GM13977 (cell line): Measurements from ENCODE around the gene FFAR2.
A peak's percentile ranks its signal among the peaks of the same experiment; 100 is the strongest.

Experiments used
- DNase-seq: peaks from one replicate; pipeline ENCODE4 v3.0.0; 2012; ENCODE audit warnings: low spot score
- in situ Hi-C: fragments of 300-500 bp; cut with MboI; formaldehyde crosslinking; loops from one replicate; pipeline ENCODE4 v1.12.0; 2022; ENCODE audit warnings: low sequenced_read_pairs, low pct_unique_long_range_greater_than_20kb, mixed read lengths, inconsistent platforms; ENCODE audit not compliant: unreplicated experiment
- TF ChIP-seq, protein P1 (sequence below): IDR thresholded peaks from 2 replicates; pipeline ENCODE4 v1.5.1; 2012; ENCODE audit warnings: mild to moderate bottlenecking, control low read depth; ENCODE audit not compliant: insufficient read depth; ENCODE audit errors: extremely low read depth, missing control alignments

FFAR2 gene

DNA sequence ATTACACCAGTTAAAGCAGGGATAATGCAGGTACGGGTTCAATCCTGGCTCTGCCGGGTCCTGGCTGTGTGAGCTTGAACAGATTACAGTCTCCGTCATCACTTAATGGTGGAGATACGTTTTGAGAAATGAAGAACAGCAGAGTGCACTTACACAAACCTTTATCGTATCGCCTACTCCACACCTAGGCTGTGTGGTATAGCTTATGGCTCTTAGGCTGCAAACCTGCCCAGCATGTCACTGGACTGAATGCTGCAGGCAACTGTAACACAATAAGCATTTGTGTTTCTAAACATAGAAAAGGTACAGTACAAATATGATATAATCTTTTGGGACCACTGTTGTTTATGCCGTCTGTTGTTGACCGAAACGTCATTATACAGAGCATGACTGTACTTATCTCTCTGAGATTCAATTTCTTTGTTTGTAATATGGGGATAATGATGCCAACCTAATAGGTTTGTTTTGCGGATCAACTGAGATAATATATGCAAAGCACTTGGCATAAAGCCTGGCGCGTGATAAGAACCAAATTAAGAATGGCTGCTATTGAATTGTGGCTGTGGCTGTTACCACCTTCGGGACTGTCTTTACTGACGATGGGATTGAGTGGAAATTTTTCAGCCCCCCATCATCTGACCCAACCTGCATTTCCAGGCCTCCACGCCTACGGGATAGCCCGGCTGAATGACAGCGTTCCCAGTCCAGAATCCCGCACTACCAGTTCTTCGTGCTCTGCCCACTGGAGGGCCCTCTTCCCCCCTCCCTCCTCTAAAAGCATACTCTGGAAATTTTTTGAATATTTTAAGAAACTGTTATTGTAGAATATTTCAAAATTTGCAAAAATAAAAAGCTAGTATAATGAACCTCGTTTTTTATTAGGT lies 31.0 kb downstream of the FFAR2 start:
- in situ Hi-C loops, result no loop called here
- no peak for DNase-seq
- TF ChIP-seq, protein P1, sequence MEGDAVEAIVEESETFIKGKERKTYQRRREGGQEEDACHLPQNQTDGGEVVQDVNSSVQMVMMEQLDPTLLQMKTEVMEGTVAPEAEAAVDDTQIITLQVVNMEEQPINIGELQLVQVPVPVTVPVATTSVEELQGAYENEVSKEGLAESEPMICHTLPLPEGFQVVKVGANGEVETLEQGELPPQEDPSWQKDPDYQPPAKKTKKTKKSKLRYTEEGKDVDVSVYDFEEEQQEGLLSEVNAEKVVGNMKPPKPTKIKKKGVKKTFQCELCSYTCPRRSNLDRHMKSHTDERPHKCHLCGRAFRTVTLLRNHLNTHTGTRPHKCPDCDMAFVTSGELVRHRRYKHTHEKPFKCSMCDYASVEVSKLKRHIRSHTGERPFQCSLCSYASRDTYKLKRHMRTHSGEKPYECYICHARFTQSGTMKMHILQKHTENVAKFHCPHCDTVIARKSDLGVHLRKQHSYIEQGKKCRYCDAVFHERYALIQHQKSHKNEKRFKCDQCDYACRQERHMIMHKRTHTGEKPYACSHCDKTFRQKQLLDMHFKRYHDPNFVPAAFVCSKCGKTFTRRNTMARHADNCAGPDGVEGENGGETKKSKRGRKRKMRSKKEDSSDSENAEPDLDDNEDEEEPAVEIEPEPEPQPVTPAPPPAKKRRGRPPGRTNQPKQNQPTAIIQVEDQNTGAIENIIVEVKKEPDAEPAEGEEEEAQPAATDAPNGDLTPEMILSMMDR, result no peak

GRCh38 chr19:35483089-35483488 lies 35.0 kb downstream of the FFAR2 start:
- in situ Hi-C loops, result no loop called here
- TF ChIP-seq, protein P1, result no peak
- no peak for DNase-seq

GRCh38 chr19:35484252-35485036 lies 36.4 kb downstream of the FFAR2 start:
- peak; percentile 84 for DNase-seq
- in situ Hi-C loops, result no loop called here
- TF ChIP-seq, protein P1, result no peak

DNA sequence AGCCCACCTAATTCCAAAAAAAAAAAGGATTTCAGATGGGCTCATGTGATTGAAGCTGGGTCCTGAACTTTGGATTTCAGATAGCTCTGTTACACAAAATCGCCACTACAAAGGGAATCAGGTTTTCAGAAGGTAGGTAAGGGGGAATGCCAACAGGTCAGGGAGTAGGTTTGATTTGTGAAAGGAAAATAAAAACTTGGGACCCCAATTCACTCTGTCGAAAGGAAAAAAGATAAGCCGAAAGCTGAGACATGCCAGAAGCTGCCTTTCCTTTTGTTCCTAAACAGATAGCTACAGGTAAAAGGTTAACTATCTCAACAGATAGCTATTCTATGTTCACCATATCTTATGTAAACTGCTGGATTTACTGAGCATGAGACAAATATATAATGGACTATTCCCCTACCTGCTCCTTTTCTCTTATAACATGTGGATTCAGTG lies 38.2 kb downstream of the FFAR2 start:
- no peak for DNase-seq
- in situ Hi-C loops, result no loop called here
- TF ChIP-seq, protein P1, result no peak

DNA sequence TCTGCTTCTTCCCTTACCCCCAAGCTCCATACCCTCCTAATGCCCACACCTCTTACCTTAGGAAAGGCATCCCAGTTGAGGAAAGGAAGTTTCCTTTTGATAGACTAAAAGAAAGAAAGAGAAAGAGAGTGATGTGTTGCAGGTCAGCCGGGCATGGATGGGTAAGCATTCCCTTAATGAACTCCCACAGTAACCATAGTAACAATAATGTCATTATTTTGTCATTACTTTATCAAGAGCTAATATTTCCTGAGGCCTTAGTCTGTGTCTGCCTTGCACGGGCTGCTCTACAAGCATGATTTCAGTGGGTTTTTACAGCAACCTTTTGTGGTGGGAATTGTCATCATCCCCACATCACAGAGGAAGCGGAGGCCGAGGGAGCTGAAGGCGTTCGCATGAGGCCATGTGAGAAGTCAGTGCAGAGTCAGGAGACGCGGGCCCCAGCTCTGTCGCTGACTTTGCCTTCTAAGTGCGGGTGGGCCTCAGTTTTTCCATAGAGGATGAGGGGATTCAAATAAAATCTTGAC lies 39.7 kb downstream of the FFAR2 start:
- no peak for DNase-seq
- TF ChIP-seq, protein P1, result no peak
- in situ Hi-C loops, result no loop called here

DNA sequence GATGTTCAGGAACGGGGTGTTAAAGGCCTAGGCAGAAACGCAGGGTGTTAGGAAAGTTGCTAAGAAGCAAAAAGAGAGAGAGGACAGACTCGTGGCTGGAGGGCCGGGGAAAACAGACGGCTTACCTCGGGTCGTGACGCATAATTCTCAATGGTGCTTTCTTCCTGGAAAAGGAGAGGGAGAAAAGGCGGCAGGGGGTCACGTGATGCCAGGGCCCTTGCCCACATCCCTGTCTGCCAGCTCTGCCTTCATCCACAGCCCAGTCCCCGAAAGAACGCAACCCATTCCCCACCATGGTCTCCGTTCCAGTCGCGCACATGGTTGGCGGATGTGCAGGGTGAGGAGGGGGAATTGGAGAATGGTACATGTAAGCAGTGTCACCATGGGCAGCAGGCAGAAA lies 40.6 kb downstream of the FFAR2 start:
- TF ChIP-seq, protein P1, result no peak
- in situ Hi-C loops, result no loop called here

More for the DNA sequence above, 40.6 kb downstream of the FFAR2 start:
- no peak for DNase-seq
